ENCODE measurements around the gene ACTR1B. TPM values are rescaled to one million over a fixed set of nuclear protein-coding genes. Genes with fewer than 3 reads are reported as not detected.
A peak's percentile ranks its signal among the peaks of the same experiment; 100 is the strongest.

The ACTR1B gene
- total and polyA plus RNA-seq, 2 of the 4 experiments (the other 2 are of a cell fraction) = 40.5 to 68.8 TPM

- intact Hi-C loops (cut with micrococcal nuclease) = loop anchor here (1.0 kb wide), 2 partner anchors 33 to 74 kb away; no protein-coding TSS in a partner anchor
- H3K23ac ChIP-seq (ENCODE audit: low read depth, low read length) = no peak overlapping the region
- peak overlapping the region; percentile 57 for H3K4me3 ChIP-seq (ENCODE audit: insufficient read depth, low read depth, low read length)
- TSS peak; percentile 40 for BruUV-seq (replicated peaks)
- no peak overlapping the region for H3K18ac ChIP-seq (ENCODE audit: low read depth, low read length)
- ChIA-PET CTCF (interaction anchor here (1.0 to 1.5 kb wide), 4 partner anchors 11 to 61 kb away, joined by 3 to 5 read pairs (median 4); no protein-coding TSS in a partner anchor), POLR2A (ENCODE audit: unreplicated experiment) (interaction anchor here (2.8 kb wide), 1 partner anchor 19 kb away, joined by 15 read pairs; the partner anchor contains the start of gene COX5B)
- H2BK120ac ChIP-seq (ENCODE audit: low read depth, low read length) = peak overlapping the region; percentile 76; the same call in 1 of the 2 replicates
- 0 out of 2 replicates have a peak overlapping the region, but pooled peaks have one; percentile 25 for H3K4ac ChIP-seq (ENCODE audit: low read depth, low read length)
- peak overlapping the region; percentile 54 for H3K14ac ChIP-seq (replicated peaks; ENCODE audit: low read depth, low read length)
- peak overlapping the region; percentile 41 for H2BK5ac ChIP-seq (ENCODE audit: low read depth, low read length, poor library complexity, severe bottlenecking)
- peak overlapping the region; percentile 78 for H3K27ac ChIP-seq (ENCODE audit: insufficient read depth, low read length)
- DNase-seq (no peak), ATAC-seq (ENCODE audit: low read depth) (no peak)
- no CpG with 5 or more reads among the region's 21 CpGs for WGBS, 2 experiments (ENCODE audit: extremely low coverage in 2 of 2, insufficient read length in 1 of 2)
- no peak overlapping the region for H4K91ac ChIP-seq (ENCODE audit: insufficient read depth, low read depth, low read length)
- H3K4me2 ChIP-seq (ENCODE audit: low read depth, low read length) = peak overlapping the region; percentile 81
- H2AK5ac ChIP-seq (ENCODE audit: low read depth, low read length) = no peak overlapping the region
- dilution Hi-C loops (cut with HindIII; ENCODE audit: low sequenced_read_pairs, unreplicated experiment) = no loop called here
- in situ Hi-C loops (cut with MboI; ENCODE audit: low sequenced_read_pairs) = loop anchor here (25.0 kb wide), 1 partner anchor 1602 kb away; no protein-coding TSS in a partner anchor
- H3K36me3 ChIP-seq (ENCODE audit: control insufficient read depth, insufficient read depth, low read length) = 0 out of 2 replicates have a peak, but pooled peaks cover 2% of the 10 kb centered on the region
- peaks cover 12 to 35% of the 10 kb centered on the region in 2 experiments; a peak in 3 of 4 replicates for H3K79me1 ChIP-seq (ENCODE audit: low read depth in 1 of 2, low read length in 2 of 2)
- no peak overlapping the region for H2BK20ac ChIP-seq (ENCODE audit: low read depth, low read length)
- no peaks in the 10 kb centered on the region for H3K27me3 ChIP-seq (ENCODE audit: control insufficient read depth, insufficient read depth, low read length)
- TF ChIP-seq MAFK (IDR thresholded peaks at IDR 0.05; ENCODE audit: low read depth, low read length) = no peak
- TF ChIP-seq POLR2A (IDR thresholded peaks at IDR 0.05; ENCODE audit: low read depth, low read length) = no peak
- TF ChIP-seq RCOR1 (IDR thresholded peaks at IDR 0.05; ENCODE audit: insufficient replicate concordance, low read length) = no peak
- TF ChIP-seq BHLHE40 (IDR thresholded peaks at IDR 0.05; ENCODE audit: low read depth, low read length) = no peak
- no peak for TF ChIP-seq USF2 (IDR thresholded peaks at IDR 0.05; ENCODE audit: low read depth, low read length)
- no peak for TF ChIP-seq MXI1 (IDR thresholded peaks at IDR 0.05; ENCODE audit: borderline replicate concordance, low read depth, low read length)
- TF ChIP-seq SMC3 (IDR thresholded peaks at IDR 0.05; ENCODE audit: low read depth, low read length) = no peak
- TF ChIP-seq NFE2L2 (IDR thresholded peaks at IDR 0.05; ENCODE audit: low read depth, low read length) = no peak
- no peak for TF ChIP-seq CTCF (conservative IDR thresholded peaks at IDR 0.05; ENCODE audit: low read depth, low read length)
- peak overlapping the region; percentile 40 to 66 for H4K8ac ChIP-seq (ENCODE audit: low read depth in 2 of 2, low read length in 2 of 2)
- H3K9me1 ChIP-seq (ENCODE audit: insufficient read depth, low read length) = peaks cover 9% of the 10 kb centered on the region
- peak overlapping the region; percentile 43; the same call in 1 of the 2 replicates for H3K56ac ChIP-seq (ENCODE audit: extremely low read depth, insufficient read depth, low read length)
- peaks cover 9% of the 10 kb centered on the region for H3K4me1 ChIP-seq (ENCODE audit: control insufficient read depth, insufficient read depth, low read length)
- peak overlapping the region; percentile 63 for H3K9ac ChIP-seq (ENCODE audit: low read depth, low read length)
- H3K9me3 ChIP-seq (ENCODE audit: control insufficient read depth, insufficient read depth, low read length) = no peaks in the 10 kb centered on the region
- H2BK15ac ChIP-seq (ENCODE audit: low read depth, low read length) = no peak overlapping the region
- 0 out of 2 replicates have a peak, but pooled peaks cover 8% of the 10 kb centered on the region for H4K20me1 ChIP-seq (ENCODE audit: insufficient read depth, low read length)
- peak overlapping the region; percentile 56 for H2AK9ac ChIP-seq (replicated peaks; ENCODE audit: low read depth, low read length, poor library complexity)
- no peak overlapping the region for H4K5ac ChIP-seq (ENCODE audit: low read depth, low read length)
- H2AFZ ChIP-seq (replicated peaks; ENCODE audit: low read length, poor library complexity) = peak overlapping the region; percentile 98
Measured at GRCh38 chr2:97664636-97664970, 759 bp upstream of the ACTR1B start.
